SK-N-SH (cell line): ENCODE measurements around the gene MMAB. TPM values are rescaled to one million over a fixed set of nuclear protein-coding genes. Genes with fewer than 3 reads are reported as not detected.

ENCODE experiments used
- CTCF ChIA-PET: fragments of 300-600, 350-600 bp; formaldehyde crosslinking; extraction: SDS; loops from one replicate; lab custom pipeline; 2021; lab: Yijun Ruan, JAX
- POLR2A ChIA-PET: fragments of 350-600 bp; sonication (Branson Sonifier 250); formaldehyde crosslinking; extraction: SDS; loops from one replicate; lab custom pipeline; 2020; ENCODE audit warnings: antibody characterized with exemption, inconsistent platforms; lab: Yijun Ruan, JAX
- DNase-seq: peaks from one replicate; pipeline ENCODE4 v3.0.0; 2012
- H2AFZ ChIP-seq: fragments of 200-600 bp; sonication (generic); 2 replicates; pipeline ENCODE4 v1.8.1; 2016; ENCODE audit warnings: antibody characterized with exemption, mild to moderate bottlenecking, low read depth
- H3F3A ChIP-seq: fragments of 200-600 bp; sonication (generic); replicated peaks from 2 replicates; pipeline ENCODE3; 2016; ENCODE audit warnings: antibody characterized with exemption, mild to moderate bottlenecking; ENCODE audit not compliant: insufficient read depth
- H3K27ac ChIP-seq, 2 experiments: fragments of 200-500 bp in 1 of 2; fragments of 200-600 bp in 1 of 2; sonication (Bioruptor generic) in 1 of 2; sonication (generic), shearing (Covaris generic) in 1 of 2; 2 replicates each; pipeline versions ENCODE4 v1.5.1 to v1.6.1; 2014 to 2016; ENCODE audit warnings: low read depth in 2 of 2, inconsistent platforms in 1 of 2, low read length in 1 of 2, mild to moderate bottlenecking in 1 of 2, mixed read lengths in 1 of 2
- H3K27me3 ChIP-seq: fragments of 200-600 bp; sonication (generic), shearing (Covaris generic); 2 replicates; pipeline ENCODE4 v1.6.1; 2016; ENCODE audit warnings: mixed run types; ENCODE audit not compliant: insufficient read depth
- H3K36me3 ChIP-seq, 2 experiments: fragments of 200-500 bp in 1 of 2; fragments of 200-600 bp in 1 of 2; sonication (Bioruptor generic) in 1 of 2; sonication (generic) in 1 of 2; replicated peaks in 1 of 2; 2 replicates each; pipeline versions ENCODE3 to v1.5.1; 2014 to 2016; ENCODE audit warnings: low read length in 1 of 2, mild to moderate bottlenecking in 1 of 2; ENCODE audit not compliant: insufficient read depth in 2 of 2, control insufficient read depth in 1 of 2
- H3K4me1 ChIP-seq, 2 experiments: fragments of 200-500 bp in 1 of 2; fragments of 200-600 bp in 1 of 2; sonication (Bioruptor generic) in 1 of 2; sonication (generic), shearing (Covaris generic) in 1 of 2; 2 replicates each; pipeline versions ENCODE4 v1.5.1 to v1.6.1; 2014 to 2016; ENCODE audit warnings: low read depth in 1 of 2, low read length in 1 of 2, mixed run types in 1 of 2; ENCODE audit not compliant: insufficient read depth in 2 of 2, control insufficient read depth in 1 of 2
- H3K4me2 ChIP-seq: fragments of 200-600 bp; sonication (generic), shearing (Covaris generic); 2 replicates; pipeline ENCODE4 v1.6.1; 2017; ENCODE audit warnings: mixed run types
- H3K4me3 ChIP-seq, 2 experiments: fragments of 200-500 bp in 1 of 2; fragments of 200-600 bp in 1 of 2; sonication (Bioruptor generic) in 1 of 2; sonication (generic), shearing (Covaris generic) in 1 of 2; 2 replicates each; pipeline versions ENCODE4 v1.5.1 to v1.8.1; 2014 to 2016; ENCODE audit warnings: low read depth in 2 of 2, inconsistent platforms in 1 of 2, low read length in 1 of 2, mild to moderate bottlenecking in 1 of 2, mixed read lengths in 1 of 2, moderate library complexity in 1 of 2
- H3K79me2 ChIP-seq: fragments of 200-600 bp; sonication (generic); 2 replicates; pipeline ENCODE4 v1.8.1; 2017; ENCODE audit warnings: mild to moderate bottlenecking; ENCODE audit not compliant: insufficient read depth
- H3K9ac ChIP-seq: fragments of 200-600 bp; sonication (generic); 2 replicates; pipeline ENCODE4 v1.6.1; 2017; ENCODE audit warnings: mixed run types
- H3K9me2 ChIP-seq: fragments of 200-600 bp; sonication (generic); 2 replicates; pipeline ENCODE4 v1.6.1; 2017; ENCODE audit warnings: mixed run types
- H3K9me3 ChIP-seq: fragments of 200-600 bp; sonication (generic); 2 replicates; pipeline ENCODE4 v1.6.1; 2017; ENCODE audit warnings: mixed run types, mild to moderate bottlenecking, moderate library complexity
- H4K20me1 ChIP-seq: fragments of 200-600 bp; sonication (generic); 2 replicates; pipeline ENCODE4 v1.6.1; 2017; ENCODE audit warnings: mild to moderate bottlenecking, mixed run types; ENCODE audit not compliant: insufficient read depth
- ELF1 ChIP-seq: IDR thresholded peaks from 2 replicates; pipeline ENCODE4 v1.4.0; 2012
- FOSL2 ChIP-seq: IDR thresholded peaks from 2 replicates; pipeline ENCODE4 v1.4.0; 2012; ENCODE audit warnings: low read depth, mild to moderate bottlenecking, moderate library complexity, borderline replicate concordance
- GATA2 ChIP-seq: sonication (generic); formaldehyde crosslinking; IDR thresholded peaks from 2 replicates; pipeline ENCODE4 v1.5.0; 2020; ENCODE audit warnings: mild to moderate bottlenecking, missing genetic modification reagents
- JUND ChIP-seq: IDR thresholded peaks from 2 replicates; pipeline ENCODE4 v1.4.0; 2012
- MAX ChIP-seq: IDR thresholded peaks from 2 replicates; pipeline ENCODE4 v1.4.0; 2012; ENCODE audit warnings: low read depth
- MXI1 ChIP-seq: IDR thresholded peaks from 2 replicates; pipeline ENCODE4 v1.6.1; 2012; ENCODE audit warnings: mild to moderate bottlenecking, low read depth, low read length, improper control_type of control experiment
- NFIC ChIP-seq: IDR thresholded peaks from 2 replicates; pipeline ENCODE4 v1.4.0; 2012; ENCODE audit warnings: borderline replicate concordance
- NRF1 ChIP-seq: IDR thresholded peaks from 2 replicates; pipeline ENCODE4 v1.6.1; 2012; ENCODE audit warnings: low read depth, mild to moderate bottlenecking, low read length
- POLR2AphosphoS5 ChIP-seq: IDR thresholded peaks from 2 replicates; pipeline ENCODE4 v1.6.1; 2012; ENCODE audit warnings: low read depth, low read length
- RCOR1 ChIP-seq: fragments of 150-350 bp; IDR thresholded peaks from 2 replicates; pipeline ENCODE4 v1.6.1; 2017; ENCODE audit warnings: antibody characterized with exemption, low read length
- REST ChIP-seq: IDR thresholded peaks from 2 replicates; pipeline ENCODE4 v1.6.1; 2012; ENCODE audit warnings: mild to moderate bottlenecking, low read depth, low read length, moderate library complexity
- RFX5 ChIP-seq: IDR thresholded peaks from 2 replicates; pipeline ENCODE4 v1.6.1; 2012; ENCODE audit warnings: mild to moderate bottlenecking, improper control_type of control experiment, low read length
- TAF1 ChIP-seq: IDR thresholded peaks from 2 replicates; pipeline ENCODE4 v1.6.1; 2012; ENCODE audit warnings: low read depth, mild to moderate bottlenecking, low read length, moderate library complexity, borderline replicate concordance
- USF1 ChIP-seq: IDR thresholded peaks from 2 replicates; pipeline ENCODE4 v1.4.0; 2012; ENCODE audit warnings: low read depth, borderline replicate concordance
- WGBS: methylation state at CpG from one replicate; pipeline ENCODE4 v1.1.6; 2017; ENCODE audit warnings: low lambda C conversion rate; 5-methylcytosine and 5-hydroxymethylcytosine counted together
- polyA plus RNA-seq, 3 experiments: library from polyadenylated mRNA; depleted of rRNA; stranded (reverse); fragments of >200 nt; gene quantifications; 2 replicates each; pipeline ENCODE4 v1.2.3, GENCODE V29; 2012
- TF ChIP-seq, protein P1 (sequence below): fragments of 150-350 bp; IDR thresholded peaks from 2 replicates; pipeline ENCODE4 v1.6.1; 2016; ENCODE audit warnings: mild to moderate bottlenecking, low read depth, low read length

Gene MMAB
- polyA plus RNA-seq, 1 of the 3 experiments (the other 2 are of a cell fraction) = 15.9 TPM

- Histone ChIP-seq H3K36me3 (peaks cover 10 to 34% of the 10 kb centered on the region in 2 experiments), H3K79me2 (no peaks in the 10 kb centered on the region), H3K27me3 (no peaks in the 10 kb centered on the region), H3K4me3 (no peak overlapping the region), H3F3A (no peaks in the 10 kb centered on the region), H3K4me2 (no peak overlapping the region), H2AFZ (no peak overlapping the region), H3K4me1 (peaks cover 0 to 11% of the 10 kb centered on the region in 2 experiments; a peak in 2 of 4 replicates), H4K20me1 (no peaks in the 10 kb centered on the region), H3K9ac (no peak overlapping the region), H3K27ac (no peak overlapping the region), H3K9me3 (no peaks in the 10 kb centered on the region), H3K9me2 (no peaks in the 10 kb centered on the region)
- ChIA-PET POLR2A (no interaction called here), CTCF (interaction anchor here (0.9 to 1.7 kb wide), 3 partner anchors 10 to 267 kb away, joined by 3 read pairs; no protein-coding TSS in a partner anchor)
- 83% methylated on average over 8 of the region's 8 CpGs for WGBS
- DNase-seq = no peak
- TF ChIP-seq RCOR1 (no peak), JUND (no peak), MXI1 (no peak), NRF1 (no peak), FOSL2 (no peak), ELF1 (no peak), POLR2AphosphoS5 (no peak), NFIC (no peak), TAF1 (no peak), REST (no peak), USF1 (no peak), MAX (no peak)
Measured at GRCh38 chr12:109578330-109578927, 5.1 kb upstream of the MMAB start.

DNA sequence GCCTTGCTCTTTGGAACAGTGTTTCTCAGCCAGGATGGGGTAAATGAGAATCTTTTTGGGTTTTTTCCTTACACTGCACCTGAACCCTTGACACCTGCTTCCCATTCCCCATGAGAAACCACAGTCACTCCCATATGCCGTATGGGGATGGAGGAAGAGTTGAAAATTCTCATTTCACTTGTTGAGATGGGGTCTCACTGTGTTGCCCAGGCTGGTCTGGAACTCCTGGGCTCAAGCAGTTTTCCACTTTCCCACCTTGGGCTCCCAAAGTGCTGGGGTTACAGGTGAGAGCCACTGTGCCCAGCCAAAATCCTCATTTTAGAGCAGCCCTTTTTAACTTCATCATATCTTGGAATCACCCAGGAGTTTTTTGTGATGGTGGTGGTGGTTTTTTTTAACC, 4.0 kb upstream of the MMAB start:
- Histone ChIP-seq H3K27ac (no peak overlapping the region), H3K4me3 (no peak overlapping the region), H2AFZ (no peak overlapping the region), H3K9me3 (no peaks in the 10 kb centered on the region), H3K36me3 (peaks cover 10 to 34% of the 10 kb centered on the region in 2 experiments), H3K4me1 (peaks cover 0 to 16% of the 10 kb centered on the region in 2 experiments; a peak in 2 of 4 replicates), H3F3A (no peaks in the 10 kb centered on the region), H3K9ac (no peak overlapping the region), H3K27me3 (no peaks in the 10 kb centered on the region), H3K79me2 (no peaks in the 10 kb centered on the region), H3K9me2 (no peaks in the 10 kb centered on the region), H3K4me2 (no peak overlapping the region), H4K20me1 (no peaks in the 10 kb centered on the region)
- TF ChIP-seq GATA2 (CRISPR knock-in tag) (no peak), NRF1 (no peak), RFX5 (no peak)
- TF ChIP-seq, protein P1, sequence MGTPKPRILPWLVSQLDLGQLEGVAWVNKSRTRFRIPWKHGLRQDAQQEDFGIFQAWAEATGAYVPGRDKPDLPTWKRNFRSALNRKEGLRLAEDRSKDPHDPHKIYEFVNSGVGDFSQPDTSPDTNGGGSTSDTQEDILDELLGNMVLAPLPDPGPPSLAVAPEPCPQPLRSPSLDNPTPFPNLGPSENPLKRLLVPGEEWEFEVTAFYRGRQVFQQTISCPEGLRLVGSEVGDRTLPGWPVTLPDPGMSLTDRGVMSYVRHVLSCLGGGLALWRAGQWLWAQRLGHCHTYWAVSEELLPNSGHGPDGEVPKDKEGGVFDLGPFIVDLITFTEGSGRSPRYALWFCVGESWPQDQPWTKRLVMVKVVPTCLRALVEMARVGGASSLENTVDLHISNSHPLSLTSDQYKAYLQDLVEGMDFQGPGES = no peak
- CTCF ChIA-PET = interaction anchor here (1.7 kb wide), 2 partner anchors 20 to 268 kb away, joined by 3 to 6 read pairs; no protein-coding TSS in a partner anchor
- 100% methylated on average over 1 of the region's 1 CpG for WGBS
- no peak for DNase-seq
- POLR2A ChIA-PET = no interaction called here
